Esophagus squamous epithelium (tissue), 5 donors: ENCODE measurements around the gene PSMB9. TPM values are rescaled to one million over a fixed set of nuclear protein-coding genes. Genes with fewer than 3 reads are reported as not detected.

Experiments
- DNase-seq: peaks from one replicate; lab custom pipeline; 2025; lab: John Stamatoyannopoulos, UW
- H3K27ac ChIP-seq, 4 donors: fragments of 200-600 bp; sonication (generic); one replicate each; pipeline ENCODE4 v1.5.1; 2016 to 2019; ENCODE audit warnings: mild to moderate bottlenecking in 1 of 4
- H3K27me3 ChIP-seq, 4 donors: fragments of 200-600 bp; sonication (generic); 1 replicate in 3 of 4; 2 replicates in 1 of 4; pipeline versions ENCODE4 v1.5.1 to v1.6.0; 2017 to 2021; ENCODE audit warnings: antibody characterized with exemption in 1 of 4
- H3K36me3 ChIP-seq, 3 donors: fragments of 200-600 bp; sonication (generic); one replicate each; pipeline ENCODE4 v1.5.1; 2016 to 2019
- H3K4me1 ChIP-seq, 3 donors: fragments of 200-600 bp; sonication (generic); one replicate each; pipeline ENCODE4 v1.5.1; 2017 to 2019
- H3K4me3 ChIP-seq, 4 donors: fragments of 200-600 bp; sonication (generic); 1 replicate in 3 of 4; 2 replicates in 1 of 4; pipeline ENCODE4 v1.5.1; 2016 to 2019; ENCODE audit warnings: mild to moderate bottlenecking in 2 of 4, moderate library complexity in 1 of 4
- H3K9me3 ChIP-seq, 3 donors: fragments of 200-600 bp; sonication (generic); one replicate each; pipeline ENCODE4 v1.5.1; 2016 to 2019
- CTCF ChIP-seq, 6 experiments: fragments of 450-650 bp in 4 of 6; fragments of 200-600 bp in 2 of 6; sonication (generic) in 2 of 6; IDR thresholded peaks; one replicate each; pipeline ENCODE4 v1.5.1; 2016 to 2019; ENCODE audit warnings: antibody characterized with exemption in 6 of 6, mild to moderate bottlenecking in 4 of 6, moderate library complexity in 4 of 6
- POLR2A ChIP-seq, 4 donors: fragments of 450-650 bp; IDR thresholded peaks; one replicate each; pipeline ENCODE4 v1.6.1; 2017; ENCODE audit warnings: antibody characterized with exemption in 4 of 4, mild to moderate bottlenecking in 4 of 4, moderate library complexity in 3 of 4
- WGBS, 2 donors: methylation state at CpG; one replicate each; pipeline ENCODE4 v1.1.5; 2018; 5-methylcytosine and 5-hydroxymethylcytosine counted together
- intact Hi-C: fragments of 100-400 bp; cut with DNase I; formaldehyde crosslinking; loops from one replicate; pipeline ENCODE4 v1.15.0; 2022
- total RNA-seq, 4 donors: library from RNA; depleted of rRNA; stranded (reverse); fragments of >200 nt; gene quantifications; one replicate each; pipeline ENCODE4 v1.1.0, GENCODE V29; 2016
- donor health status: DM: yes; HTN: yes; CAD: no.

Gene PSMB9
- total RNA-seq, 4 donors from 2014 or later = 5.2 to 93.7 (median 12.0) TPM

DNA sequence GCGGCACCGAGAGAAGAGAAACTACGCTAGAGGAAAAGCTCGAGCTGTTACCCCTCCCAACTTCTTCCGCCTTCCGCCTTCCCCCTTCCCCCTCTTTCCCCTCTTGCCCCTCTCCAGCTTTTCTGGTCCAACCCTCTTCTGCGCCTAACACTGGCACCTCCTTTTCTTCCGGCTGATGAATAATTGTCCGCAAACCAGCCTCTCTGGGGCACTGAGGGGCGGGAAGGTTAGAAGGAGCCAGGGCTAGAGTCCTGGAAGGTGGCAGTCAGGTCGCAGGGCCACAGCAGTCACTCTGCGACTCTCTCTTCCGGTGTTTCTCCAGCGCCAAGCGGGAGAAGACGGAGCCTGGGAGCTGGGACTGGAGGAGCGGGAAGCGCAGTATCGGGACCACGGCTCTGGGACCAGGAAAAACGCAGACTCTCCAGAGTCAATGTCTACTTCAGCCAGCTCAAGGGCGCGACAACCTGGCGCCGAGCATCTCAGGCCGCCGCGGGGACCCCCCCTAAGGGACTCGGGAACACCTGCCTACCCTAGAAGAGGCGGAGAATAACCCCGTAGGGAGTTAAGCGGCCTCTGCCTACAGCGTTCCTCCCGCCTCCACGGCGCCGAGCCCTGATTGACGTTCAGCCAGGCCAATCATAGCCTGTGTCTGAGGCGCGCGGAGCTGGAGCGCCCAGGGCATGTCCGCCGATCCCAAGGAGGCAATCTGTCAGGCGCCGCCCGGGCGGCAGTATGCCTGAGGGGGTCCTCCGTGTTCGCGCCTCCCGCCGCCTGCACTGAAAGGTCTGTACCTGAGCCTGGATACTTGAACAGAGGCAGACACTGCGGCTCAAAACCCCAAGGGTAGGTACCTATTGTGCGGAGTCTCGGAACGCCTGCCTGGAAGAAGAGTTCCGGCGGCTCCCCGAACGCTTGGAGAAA, 40.4 kb downstream of the PSMB9 start:
- Histone ChIP-seq H3K4me1 (peaks cover 7 to 24% (median 12%) of the 10 kb centered on the region in 3 donors), H3K9me3 (no peaks in the 10 kb centered on the region), H3K36me3 (no peaks in the 10 kb centered on the region), H3K27me3 (no peaks in the 10 kb centered on the region), H3K27ac (peak overlapping the region; percentile 90 to 96 (median 93)), H3K4me3 (peak overlapping the region; percentile 64 to 84 (median 80))
- intact Hi-C loops = loop anchor here (2.0 kb wide), 1 partner anchor 16 kb away; no protein-coding TSS in a partner anchor
- WGBS, 2 donors = 0% methylated on average over 19 to 45 of the region's 61 CpGs
- peak; percentile 51 for DNase-seq
- TF ChIP-seq POLR2A (IDR thresholded peaks at IDR 0.05) (peak in 2 of 4 donors; percentile 53 to 79), CTCF (IDR thresholded peaks at IDR 0.05) (no peak)

DNA sequence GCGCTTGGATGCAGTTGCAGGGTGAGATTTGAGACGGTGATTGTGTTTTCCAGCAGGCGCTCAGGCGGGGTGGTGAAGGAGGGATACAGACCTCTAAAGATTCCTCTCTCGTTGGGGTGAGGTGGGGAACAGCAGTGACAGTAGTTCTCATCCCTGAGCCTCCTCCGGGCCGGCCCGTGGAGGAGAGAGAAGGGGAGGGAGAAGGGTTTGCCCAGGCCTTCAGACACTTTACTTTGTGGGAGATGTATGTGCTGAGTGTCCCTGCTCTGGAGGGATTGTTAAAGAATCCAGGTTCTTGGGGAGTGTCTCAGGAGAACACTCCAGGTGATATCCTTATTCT, 41.0 kb downstream of the PSMB9 start:
- Histone ChIP-seq H3K36me3 (no peaks in the 10 kb centered on the region), H3K9me3 (no peaks in the 10 kb centered on the region), H3K4me1 (peaks cover 7 to 24% (median 12%) of the 10 kb centered on the region in 3 donors), H3K27ac (peak overlapping the region; percentile 90 to 96 (median 93)), H3K27me3 (no peaks in the 10 kb centered on the region), H3K4me3 (peak overlapping the region; percentile 64 to 84 (median 80))
- DNase-seq = no peak
- intact Hi-C loops = loop anchor here (2.0 kb wide), 1 partner anchor 16 kb away; no protein-coding TSS in a partner anchor
- no peak for TF ChIP-seq POLR2A (IDR thresholded peaks at IDR 0.05)
- WGBS, 2 donors = 0% methylated on average over 3 to 7 of the region's 8 CpGs

DNA sequence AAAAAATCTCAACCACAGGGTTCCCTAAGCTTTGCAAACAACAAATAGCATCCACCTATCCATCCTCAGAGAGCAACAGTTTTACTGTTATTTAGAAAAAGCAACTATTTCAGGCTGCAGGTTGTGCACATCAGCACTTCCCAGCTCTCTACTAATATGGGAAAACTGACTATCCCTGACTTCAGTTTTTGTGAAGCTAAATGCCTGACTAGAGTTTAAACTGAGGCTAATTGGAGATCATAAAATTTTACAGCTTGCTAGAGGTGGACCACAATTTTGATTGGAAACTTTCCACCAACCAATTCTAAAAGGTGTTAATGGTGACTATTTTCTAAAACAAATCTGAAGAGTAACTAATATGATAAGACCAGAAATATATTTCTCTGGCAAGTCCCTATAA, 50.0 kb downstream of the PSMB9 start:
- intact Hi-C loops = no loop called here
- H3K9me3 ChIP-seq = no peaks in the 10 kb centered on the region
- peaks cover 0 to 6% (median 0%) of the 10 kb centered on the region in 3 donors for H3K36me3 ChIP-seq
- no peak for TF ChIP-seq CTCF (IDR thresholded peaks at IDR 0.05)
- no peak for TF ChIP-seq POLR2A (IDR thresholded peaks at IDR 0.05)
- DNase-seq = no peak
- H3K27me3 ChIP-seq = peaks cover 0 to 9% (median 0%) of the 10 kb centered on the region in 4 donors
- no peaks in the 10 kb centered on the region for H3K4me1 ChIP-seq
- no peak overlapping the region for H3K27ac ChIP-seq
- H3K4me3 ChIP-seq = no peak overlapping the region

DNA sequence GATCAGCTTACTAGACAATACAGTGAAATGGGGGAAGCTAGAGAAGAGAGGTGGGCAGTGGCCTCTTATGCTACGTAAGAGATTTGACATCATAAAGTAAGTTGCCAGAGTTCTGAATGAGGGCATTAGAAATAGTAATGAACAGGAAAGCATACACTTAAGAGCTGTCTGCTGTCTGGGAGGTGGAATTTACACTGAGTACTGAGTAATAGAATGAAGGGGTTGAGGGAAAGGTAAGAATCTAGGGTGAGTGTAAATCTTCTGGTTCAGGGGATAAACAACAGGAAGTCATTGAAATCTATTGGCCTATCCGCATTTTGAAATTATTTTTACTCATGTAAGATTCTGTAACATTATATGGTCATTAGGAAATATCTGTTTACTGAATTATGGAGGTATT, 51.1 kb downstream of the PSMB9 start:
- WGBS, 2 donors = 57 to 65% methylated on average over 2 of the region's 2 CpGs
- no peak for TF ChIP-seq POLR2A (IDR thresholded peaks at IDR 0.05)
- no peak for TF ChIP-seq CTCF (IDR thresholded peaks at IDR 0.05)
- intact Hi-C loops = no loop called here
- Histone ChIP-seq H3K27me3 (peaks cover 0 to 9% (median 0%) of the 10 kb centered on the region in 4 donors), H3K4me3 (no peak overlapping the region), H3K27ac (no peak overlapping the region), H3K36me3 (peaks cover 0 to 6% (median 0%) of the 10 kb centered on the region in 3 donors), H3K9me3 (no peaks in the 10 kb centered on the region), H3K4me1 (no peaks in the 10 kb centered on the region)
- no peak for DNase-seq

DNA sequence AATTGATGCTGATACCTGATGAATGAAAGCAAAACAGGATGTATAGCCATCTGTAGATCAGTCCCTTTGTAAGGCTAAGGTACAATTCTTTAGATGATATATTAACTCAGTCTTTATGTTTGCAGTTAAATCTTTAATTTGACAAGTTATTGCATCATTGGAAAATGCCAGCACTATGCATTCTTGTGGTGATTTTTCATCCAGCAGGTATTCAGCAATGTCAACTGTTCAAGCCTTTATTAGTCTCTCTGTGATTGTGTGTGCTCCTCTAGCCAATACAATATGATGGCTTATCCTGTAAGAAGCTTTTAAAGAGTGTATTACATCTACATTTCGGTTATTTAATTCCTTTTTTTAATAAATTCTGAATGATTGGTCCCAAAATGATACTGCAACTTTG, 52.5 kb downstream of the PSMB9 start:
- no peak overlapping the region for H3K4me3 ChIP-seq
- no peak for DNase-seq
- no peaks in the 10 kb centered on the region for H3K9me3 ChIP-seq
- TF ChIP-seq CTCF (IDR thresholded peaks at IDR 0.05) (no peak), POLR2A (IDR thresholded peaks at IDR 0.05) (no peak)
- H3K27ac ChIP-seq = no peak overlapping the region
- WGBS, 2 donors = 52 to 55% methylated on average over 1 of the region's 1 CpG
- peaks cover 0 to 18% (median 0%) of the 10 kb centered on the region in 4 donors for H3K27me3 ChIP-seq
- H3K4me1 ChIP-seq = no peaks in the 10 kb centered on the region
- no peaks in the 10 kb centered on the region for H3K36me3 ChIP-seq
- intact Hi-C loops = no loop called here
